ENCODE results near the gene FAM124B.

The FAM124B gene

GRCh38 chr2:224381521-224382279 is 20.2 kb downstream of the FAM124B start:
- ATAC-seq (no peak), DNase-seq (no peak)

GRCh38 chr2:224379986-224380385 is 21.9 kb downstream of the FAM124B start:
- ATAC-seq, result no peak
- DNase-seq, result no peak

- ATAC-seq (no peak), DNase-seq (no peak)
These were observed 22.7 kb downstream of the FAM124B start for GRCh38 chr2:224379172-224379571.

GRCh38 chr2:224378701-224379097 is 23.2 kb downstream of the FAM124B start:
- ATAC-seq, result no peak
- DNase-seq, result no peak

GRCh38 chr2:224377751-224378700 is 23.9 kb downstream of the FAM124B start:
- DNase-seq (no peak), ATAC-seq (no peak)

DNA sequence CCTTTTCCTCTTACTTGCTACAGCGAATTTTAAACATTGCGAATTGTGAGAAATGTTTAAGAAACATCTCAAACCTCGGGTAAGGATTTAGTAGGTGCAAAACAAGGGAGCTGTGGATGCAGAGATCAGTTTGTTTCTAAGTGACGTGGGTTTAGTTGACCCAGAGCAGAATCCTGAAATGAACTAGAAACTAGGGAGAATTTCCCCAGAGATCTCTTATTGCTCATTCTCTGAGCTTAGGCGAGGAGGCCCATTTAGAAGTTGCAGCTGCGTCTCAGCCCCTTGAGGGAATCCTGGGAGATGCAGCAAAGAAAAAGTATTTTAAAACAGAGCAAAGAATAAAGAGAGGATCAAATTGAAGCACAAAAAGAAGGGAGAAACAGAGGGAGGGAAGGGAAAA is 29.3 kb downstream of the FAM124B start:
- ATAC-seq (no peak), DNase-seq (no peak)

- ATAC-seq (no peak), DNase-seq (no peak)
These were observed 32.8 kb downstream of the FAM124B start for GRCh38 chr2:224369028-224369632.

GRCh38 chr2:224366267-224366844 is 35.6 kb downstream of the FAM124B start:
- no peak for ATAC-seq
- no peak for DNase-seq

DNA sequence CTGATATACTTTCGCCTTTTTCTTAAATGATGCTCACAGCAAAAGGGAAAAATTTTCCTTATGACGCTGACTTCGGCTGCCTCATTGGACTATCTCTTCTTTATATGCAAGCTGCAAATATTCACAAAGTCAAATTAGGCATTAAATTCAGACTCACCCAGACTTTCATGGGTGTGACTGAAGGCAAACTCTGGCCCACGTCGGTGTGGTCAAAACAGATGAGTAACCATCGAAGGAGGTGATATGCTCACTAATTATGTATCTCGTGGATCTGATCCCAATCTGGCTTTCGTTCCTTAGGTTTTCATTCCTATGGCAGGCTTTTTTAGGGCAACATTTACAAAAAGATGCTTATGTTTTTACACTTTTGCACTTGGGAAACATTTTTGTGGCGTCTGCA is 36.6 kb downstream of the FAM124B start:
- ATAC-seq, result no peak

GRCh38 chr2:224363281-224363680 is 38.6 kb downstream of the FAM124B start:
- DNase-seq (no peak), ATAC-seq (no peak)

More for the DNA sequence above, 36.6 kb downstream of the FAM124B start:
- no peak for DNase-seq

DNA sequence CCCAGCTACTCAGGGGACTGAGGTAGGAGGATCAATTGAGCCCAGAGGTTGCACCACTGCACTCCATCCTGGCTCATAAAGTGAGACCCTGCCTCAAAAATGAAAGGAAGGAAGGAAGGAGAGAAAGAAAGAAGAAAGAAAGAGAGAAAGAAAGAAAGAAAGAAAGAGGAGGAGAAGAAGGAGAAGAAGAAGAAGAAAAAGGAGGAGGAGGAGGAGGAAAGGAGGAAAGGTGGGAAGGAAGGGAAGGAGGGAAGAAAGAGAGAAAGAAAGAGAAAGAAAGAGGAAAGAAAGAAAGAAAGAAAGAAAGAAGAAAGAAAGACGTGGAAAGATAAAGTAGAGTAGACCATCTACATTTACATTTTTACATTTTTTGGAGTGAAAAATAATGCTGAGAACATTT is 39.8 kb downstream of the FAM124B start:
- DNase-seq (no peak), ATAC-seq (no peak)

DNA sequence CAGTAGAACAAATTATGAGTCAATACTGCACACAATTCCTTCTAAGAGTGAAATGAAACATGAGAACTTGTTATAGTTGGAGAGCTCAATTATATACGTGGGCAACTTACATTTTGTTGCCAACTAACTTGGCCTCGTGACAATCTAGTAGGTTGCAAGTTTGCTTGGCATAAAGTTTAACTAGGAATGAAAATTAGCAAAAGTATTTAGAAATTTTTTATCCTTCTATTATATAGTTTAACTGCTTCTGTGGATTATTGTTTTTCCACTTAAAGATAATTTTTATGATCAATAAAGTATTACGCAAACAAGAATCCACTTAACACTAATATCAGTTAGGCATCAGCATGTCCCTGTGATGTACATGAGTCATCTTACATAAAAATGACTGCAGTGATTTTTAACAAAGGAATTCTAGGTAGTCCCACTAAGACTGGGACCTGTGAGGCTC is 41.1 kb downstream of the FAM124B start:
- DNase-seq (no peak), ATAC-seq (no peak)

- peak; percentile 18 for DNase-seq
- peak; percentile 32 for ATAC-seq
These were observed 42.3 kb downstream of the FAM124B start for GRCh38 chr2:224359569-224359968.

GRCh38 chr2:224357098-224357901 is 44.6 kb downstream of the FAM124B start:
- ATAC-seq, result no peak

GRCh38 chr2:224354632-224355211 is 47.2 kb downstream of the FAM124B start:
- ATAC-seq (no peak), DNase-seq (no peak)

More at GRCh38 chr2:224357098-224357901, 44.6 kb downstream of the FAM124B start:
- DNase-seq, result peak; percentile 51

DNA sequence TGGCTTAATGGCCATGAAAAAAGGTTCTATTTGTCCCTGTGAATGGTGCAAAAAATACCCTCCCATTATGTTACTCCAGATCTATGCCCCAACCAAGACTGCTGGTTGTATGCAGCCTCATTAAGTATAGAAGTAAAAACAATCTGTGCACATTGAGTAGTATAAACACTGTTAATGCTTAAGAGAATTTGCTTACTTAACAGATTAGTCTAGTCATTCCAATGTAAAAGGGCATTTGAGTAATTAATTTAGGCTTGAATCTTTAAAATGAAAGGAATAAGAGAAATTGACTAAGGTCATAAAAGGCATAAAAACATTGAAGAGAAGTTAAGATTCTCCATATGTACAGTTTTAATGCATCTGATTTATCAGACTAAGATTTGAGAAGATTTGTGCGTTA is 51.2 kb downstream of the FAM124B start:
- no peak for ATAC-seq

DNA sequence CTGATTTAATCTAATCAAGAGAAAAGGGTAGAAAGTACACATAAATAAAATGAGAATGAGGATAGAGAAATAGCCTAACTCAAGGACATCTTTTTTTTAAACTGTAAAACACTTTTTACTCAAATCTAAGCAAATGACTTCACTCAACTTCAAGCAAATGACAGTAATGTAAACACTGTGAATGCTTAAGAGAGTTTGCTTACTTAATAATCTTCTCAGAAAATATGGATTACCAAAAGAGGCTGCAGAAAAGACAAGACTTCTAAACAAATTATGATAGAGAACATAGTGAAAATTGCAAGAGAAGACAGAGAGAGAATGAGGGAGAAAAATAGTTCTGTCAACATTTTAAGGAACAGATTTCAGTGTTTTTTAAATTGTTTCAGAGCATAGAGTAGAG is 52.5 kb downstream of the FAM124B start:
- ATAC-seq (no peak), DNase-seq (no peak)

More for the DNA sequence above, 51.2 kb downstream of the FAM124B start:
- DNase-seq, result no peak

GRCh38 chr2:224347176-224348051 is 54.5 kb downstream of the FAM124B start:
- no peak for ATAC-seq
- DNase-seq, result no peak

DNA sequence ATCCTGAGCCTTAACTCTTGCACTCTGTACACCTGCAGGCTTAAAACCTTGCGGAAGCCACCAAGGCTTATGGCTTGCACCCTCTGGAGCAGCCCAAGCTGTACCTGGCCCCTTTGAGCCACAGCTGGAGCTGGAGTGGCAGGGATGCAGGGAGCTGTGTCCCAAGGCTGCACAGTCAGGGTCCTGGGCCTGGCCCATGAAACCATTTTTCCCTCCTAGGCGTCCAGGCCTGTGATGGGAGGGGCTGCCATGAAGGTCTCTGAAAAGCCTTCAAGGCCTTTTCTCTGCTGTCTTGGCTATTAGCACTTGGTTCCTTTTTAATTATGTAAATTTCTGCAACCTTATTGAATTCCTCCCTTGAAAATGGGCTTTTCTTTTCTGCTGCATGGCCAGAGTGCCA is 56.4 kb downstream of the FAM124B start:
- ATAC-seq, result no peak
- no peak for DNase-seq

GRCh38 chr2:224343226-224343625 is 58.7 kb downstream of the FAM124B start:
- DNase-seq (no peak), ATAC-seq (no peak)
